ENCODE data around the gene ATP6V1F. TPM values are rescaled to one million over a fixed set of nuclear protein-coding genes. Genes with fewer than 3 reads are reported as not detected.
A peak's percentile ranks its signal among the peaks of the same experiment; 100 is the strongest.

Gene ATP6V1F
- total RNA-seq, 1 experiment from 2014 or later: 221 TPM

DNA sequence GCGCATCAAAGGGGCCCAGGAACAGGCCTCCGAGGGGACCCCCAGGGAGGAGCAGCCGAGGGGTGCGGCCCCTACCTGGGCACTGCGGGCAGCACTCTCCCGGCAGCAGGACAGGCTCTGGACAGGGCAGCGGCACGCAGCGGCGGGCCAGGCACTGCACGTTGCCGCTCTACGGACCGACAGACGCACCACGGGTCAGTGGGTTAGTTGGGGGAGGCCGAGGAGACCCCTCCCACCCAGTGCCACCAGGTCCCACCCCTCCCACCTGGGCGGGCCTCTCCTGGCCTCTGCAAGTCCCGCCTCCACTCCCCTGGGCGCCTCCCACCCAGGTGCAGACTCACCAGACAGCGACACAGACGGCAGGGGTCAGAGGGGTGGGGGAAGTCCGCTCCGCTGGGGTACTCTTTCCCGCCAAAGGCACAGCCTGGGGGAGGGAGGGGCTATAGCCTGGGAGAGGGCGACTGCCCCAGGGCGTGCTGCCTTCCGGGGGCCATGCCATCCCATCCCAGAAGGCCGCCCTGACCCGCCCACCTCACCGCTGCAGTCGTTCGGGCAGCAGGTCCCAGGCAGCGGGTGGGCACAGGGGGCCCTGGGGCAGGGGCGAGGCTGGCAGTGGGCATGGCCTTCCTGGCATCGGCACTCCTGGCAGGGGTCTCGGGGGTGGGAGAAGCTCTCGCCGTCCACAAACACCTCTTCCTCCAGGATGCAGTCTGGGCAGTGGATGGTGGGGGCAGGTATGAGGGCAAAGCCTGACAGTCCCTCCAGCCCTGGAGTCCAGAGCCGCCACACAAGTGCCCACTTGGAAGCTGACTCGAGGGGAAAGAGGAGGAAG lies 28.7 kb downstream of the ATP6V1F start:
- in situ Hi-C loops (cut with HindIII; ENCODE audit: low sequenced_read_pairs): no loop called here
- no peak for DNase-seq (ENCODE audit: low spot score)

GRCh38 chr7:128891942-128892269 lies 29.2 kb downstream of the ATP6V1F start:
- in situ Hi-C loops (cut with HindIII; ENCODE audit: low sequenced_read_pairs): no loop called here
- no peak for DNase-seq (ENCODE audit: low spot score)

DNA sequence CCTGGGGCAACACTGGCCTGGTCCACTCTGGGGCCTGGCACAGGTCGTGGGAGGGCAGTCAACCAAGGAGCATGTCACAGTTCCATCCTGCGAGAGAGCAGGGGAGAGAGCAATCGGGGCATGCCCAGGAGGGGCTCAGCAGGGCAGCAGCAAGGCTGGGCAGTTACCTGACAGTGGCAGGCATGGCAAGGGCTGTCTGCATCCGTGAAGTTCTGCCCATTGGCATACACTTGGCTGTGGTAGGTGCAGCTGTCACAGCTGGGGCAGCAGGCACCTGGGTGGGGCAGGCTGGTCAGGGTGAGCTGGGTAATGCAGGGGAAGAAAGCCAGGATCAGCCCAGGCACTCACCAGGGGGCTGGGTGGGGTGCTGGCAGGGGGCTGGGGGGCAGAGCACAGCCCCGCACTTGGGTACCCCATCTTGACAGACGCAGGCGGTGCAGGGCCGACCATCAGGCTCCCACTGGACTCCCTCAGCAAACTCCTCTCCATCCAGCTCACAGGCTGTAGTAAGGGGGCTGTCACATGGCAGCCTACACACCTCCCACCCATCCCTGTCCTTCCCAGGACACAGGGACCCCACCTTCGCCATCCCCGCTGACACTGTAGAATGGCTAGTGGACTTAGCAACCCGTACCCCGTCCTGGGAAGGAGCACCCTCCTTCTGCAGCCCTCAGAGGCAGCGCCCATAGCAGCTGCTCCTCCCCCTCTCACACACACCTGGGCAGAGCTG lies 30.0 kb downstream of the ATP6V1F start:
- in situ Hi-C loops (cut with HindIII; ENCODE audit: low sequenced_read_pairs): no loop called here
- DNase-seq (ENCODE audit: low spot score): no peak

GRCh38 chr7:128893251-128894100 lies 30.8 kb downstream of the ATP6V1F start:
- DNase-seq (ENCODE audit: low spot score): no peak

DNA sequence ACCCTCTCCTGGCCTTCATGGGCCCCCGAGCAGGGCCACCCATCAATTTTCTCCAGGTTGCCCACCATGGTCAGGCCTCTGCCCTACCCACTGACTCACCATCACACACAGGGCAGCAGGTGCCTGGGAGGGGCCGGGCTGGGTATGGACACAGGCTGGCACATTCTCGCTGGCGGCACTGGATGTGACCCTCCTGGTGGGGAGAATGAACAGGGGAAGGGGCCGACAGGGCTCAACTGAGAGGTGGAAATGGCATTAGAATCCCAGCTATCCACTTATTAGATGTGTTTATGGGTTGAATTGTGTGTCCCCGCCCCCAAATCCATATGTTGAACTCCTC lies 31.4 kb downstream of the ATP6V1F start:
- in situ Hi-C loops (cut with HindIII; ENCODE audit: low sequenced_read_pairs): no loop called here
- no peak for DNase-seq (ENCODE audit: low spot score)

More at GRCh38 chr7:128893251-128894100, 30.8 kb downstream of the ATP6V1F start:
- in situ Hi-C loops (cut with HindIII; ENCODE audit: low sequenced_read_pairs): no loop called here

GRCh38 chr7:128895320-128895719 lies 32.7 kb downstream of the ATP6V1F start:
- no peak for DNase-seq (ENCODE audit: low spot score)
- in situ Hi-C loops (cut with HindIII; ENCODE audit: low sequenced_read_pairs): no loop called here

DNA sequence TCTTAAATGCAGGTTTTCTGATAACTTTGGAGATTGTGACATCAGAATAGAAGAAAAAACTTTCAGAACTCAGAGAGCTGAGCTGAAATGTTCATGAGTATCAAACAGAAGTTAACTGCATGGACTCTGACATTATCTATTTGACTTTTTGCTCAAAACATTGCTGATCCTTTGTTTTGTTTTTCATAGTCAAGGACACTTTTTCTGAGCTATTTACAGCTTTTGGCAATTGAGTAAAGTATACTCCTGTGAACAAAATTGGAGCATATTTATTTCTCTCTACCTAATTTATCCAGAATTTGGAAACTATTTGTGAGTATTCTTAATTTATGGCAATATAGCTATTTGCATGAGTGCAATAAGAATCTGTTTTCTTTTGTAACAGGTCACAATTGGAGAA lies 36.7 kb downstream of the ATP6V1F start:
- DNase-seq (ENCODE audit: low spot score): no peak
- in situ Hi-C loops (cut with HindIII; ENCODE audit: low sequenced_read_pairs): no loop called here

- in situ Hi-C loops (cut with HindIII; ENCODE audit: low sequenced_read_pairs): no loop called here
- no peak for DNase-seq (ENCODE audit: low spot score)
Observed at GRCh38 chr7:128900237-128900636, 37.6 kb downstream of the ATP6V1F start.

DNA sequence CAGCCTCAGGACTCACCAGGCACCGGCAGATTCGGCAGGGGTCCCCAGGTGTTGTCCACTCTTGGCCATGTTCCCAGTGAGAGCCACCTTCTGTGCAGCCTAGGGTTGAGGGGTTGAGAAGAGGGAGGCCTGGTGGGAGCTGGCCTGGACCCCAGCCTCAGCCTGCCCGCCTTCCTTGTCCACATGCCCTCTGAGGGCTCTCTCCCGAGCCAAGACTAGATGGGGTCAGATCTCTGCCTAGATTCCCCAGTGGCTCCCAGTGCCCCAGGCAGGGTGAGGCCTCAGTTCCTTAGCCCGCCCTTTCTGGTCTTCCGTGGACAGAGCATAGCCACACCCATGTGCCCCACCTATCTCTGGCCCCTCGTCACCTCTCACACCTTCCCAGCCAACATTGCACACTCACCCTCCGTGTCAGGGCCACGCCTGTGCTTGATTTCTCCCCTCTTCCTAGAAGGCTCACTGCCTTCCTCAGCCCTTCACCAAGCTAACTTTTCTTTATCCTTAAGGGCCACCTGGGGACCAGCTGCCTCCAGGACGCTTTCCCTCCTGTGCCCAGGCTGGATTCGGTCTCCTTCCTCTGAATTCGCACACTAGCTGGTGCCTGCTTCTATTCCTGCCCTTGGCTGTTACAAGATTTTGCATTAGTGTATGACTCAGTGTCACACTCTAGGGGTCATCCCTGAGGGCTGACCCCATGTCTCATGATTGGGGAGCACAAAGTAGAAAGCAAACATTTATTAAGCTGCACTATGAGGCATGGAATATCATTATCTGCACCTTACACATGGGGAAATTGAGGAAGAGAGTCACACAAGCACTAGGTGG lies 40.3 kb downstream of the ATP6V1F start:
- in situ Hi-C loops (cut with HindIII; ENCODE audit: low sequenced_read_pairs): no loop called here
- no peak for DNase-seq (ENCODE audit: low spot score)

DNA sequence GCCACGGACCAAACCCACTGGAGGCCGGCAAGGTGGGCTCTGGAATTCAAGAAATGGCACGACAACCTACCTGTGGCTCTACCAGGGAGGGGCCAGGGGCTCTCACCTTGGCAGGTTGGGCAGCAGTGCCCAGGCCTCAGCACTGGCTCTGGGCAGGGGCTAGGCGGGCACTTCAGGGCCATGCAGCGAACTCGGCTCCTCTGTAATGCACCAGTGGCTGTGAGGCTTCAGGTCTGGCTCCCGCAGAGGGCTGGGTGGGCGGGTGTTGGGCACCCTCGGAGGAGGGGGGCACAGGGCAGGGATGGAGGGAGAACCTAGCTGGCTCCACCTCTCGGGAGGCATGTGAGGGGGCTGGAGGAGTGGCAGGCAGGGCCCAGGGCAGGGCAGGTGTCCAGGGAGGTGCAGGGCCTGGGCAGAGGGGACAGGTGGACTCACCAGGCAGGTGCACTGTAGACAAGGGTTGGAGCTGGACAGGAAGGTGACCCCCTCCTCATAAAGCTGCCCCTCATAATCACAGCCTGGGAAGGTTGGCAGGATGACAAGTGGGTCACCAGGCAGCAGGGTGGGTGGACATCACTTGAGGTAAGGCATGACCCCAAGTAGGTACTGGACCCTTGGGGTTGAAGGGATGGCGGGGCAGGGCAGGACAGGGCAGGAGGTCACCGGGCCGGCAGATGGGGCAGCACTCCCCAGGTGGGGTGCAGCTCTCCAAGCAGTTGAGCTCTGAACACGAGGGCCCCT lies 41.1 kb downstream of the ATP6V1F start:
- no peak for DNase-seq (ENCODE audit: low spot score)
- in situ Hi-C loops (cut with HindIII; ENCODE audit: low sequenced_read_pairs): no loop called here

DNA sequence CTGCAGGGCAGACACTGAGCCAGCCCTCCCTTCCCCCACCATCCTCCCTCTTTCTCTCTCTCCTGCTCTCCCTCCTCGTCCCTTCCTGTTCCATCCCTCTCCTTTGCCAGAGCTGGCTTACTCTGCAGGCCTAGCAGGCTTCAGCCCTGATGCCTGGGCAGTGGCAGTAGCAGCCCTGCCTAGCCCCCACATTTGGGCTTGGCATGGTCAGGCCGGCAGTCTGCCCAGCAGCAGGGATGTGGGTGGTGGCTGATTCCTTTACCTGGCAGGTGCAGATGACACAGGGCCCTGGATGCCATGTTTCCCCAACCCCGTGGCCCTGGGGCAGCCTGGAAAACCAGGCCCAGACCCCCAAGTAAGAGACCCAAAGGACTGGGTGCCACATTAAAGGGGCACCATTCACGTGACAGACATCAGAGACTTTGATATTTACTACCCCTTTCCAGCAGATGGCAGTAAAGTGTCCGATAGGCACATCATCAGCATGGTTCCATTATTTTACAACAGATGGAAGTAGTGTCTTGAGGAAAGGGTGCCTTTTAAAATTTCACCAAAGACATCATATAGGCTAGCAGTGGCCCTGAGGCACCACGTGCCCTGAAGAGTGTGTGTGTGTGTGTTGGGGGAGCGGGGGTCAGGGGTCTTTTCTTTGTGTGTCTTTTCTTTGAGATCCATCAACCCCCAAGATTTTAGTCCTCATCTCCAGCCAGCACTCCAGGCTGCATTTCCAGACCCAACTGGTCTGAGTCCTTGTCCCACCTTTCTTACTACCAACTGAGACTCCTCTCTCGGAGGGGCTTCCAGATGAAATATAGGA lies 41.9 kb downstream of the ATP6V1F start:
- DNase-seq (ENCODE audit: low spot score): peak; percentile 44
- in situ Hi-C loops (cut with HindIII; ENCODE audit: low sequenced_read_pairs): no loop called here

DNA sequence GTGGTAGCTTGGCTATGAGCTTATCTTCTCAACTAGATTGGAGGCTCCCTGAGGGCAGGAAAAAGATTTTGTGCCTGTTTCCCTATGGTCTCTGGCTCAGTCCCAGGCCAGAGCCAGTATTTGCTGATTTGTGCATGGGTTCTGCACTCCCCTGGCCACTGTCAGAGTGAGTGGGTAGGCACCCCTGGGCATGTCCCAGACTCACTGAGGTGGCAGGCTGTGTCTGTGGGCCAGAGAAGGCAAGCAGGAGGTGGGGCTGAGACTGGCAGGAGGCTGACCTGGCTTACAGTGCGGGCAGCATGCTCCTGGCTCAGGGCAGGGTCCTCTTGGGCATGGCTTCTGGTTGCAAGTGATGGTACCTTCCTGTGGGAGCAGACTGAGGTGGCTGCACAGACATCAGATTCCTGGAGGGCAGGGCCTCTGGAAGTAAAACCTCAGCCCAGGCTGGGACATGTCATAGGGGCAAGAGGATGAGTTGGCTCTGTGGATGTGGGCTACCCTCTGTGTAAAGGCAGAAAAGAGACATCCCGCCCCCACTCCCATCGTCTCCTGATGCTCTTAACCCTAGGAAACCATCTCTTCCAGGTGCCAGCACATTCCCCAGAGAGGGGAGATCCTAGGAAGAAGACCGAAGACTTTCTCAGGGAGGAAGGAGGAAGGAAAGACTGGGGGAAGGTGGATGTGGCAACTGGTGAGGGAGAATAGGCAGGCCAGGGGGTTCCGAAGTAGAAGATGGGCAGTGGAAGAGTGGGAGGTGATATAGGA lies 43.5 kb downstream of the ATP6V1F start:
- no peak for DNase-seq (ENCODE audit: low spot score)
- in situ Hi-C loops (cut with HindIII; ENCODE audit: low sequenced_read_pairs): no loop called here

GRCh38 chr7:128906766-128907559 lies 44.3 kb downstream of the ATP6V1F start:
- DNase-seq (ENCODE audit: low spot score): no peak
- in situ Hi-C loops (cut with HindIII; ENCODE audit: low sequenced_read_pairs): no loop called here

- in situ Hi-C loops (cut with HindIII; ENCODE audit: low sequenced_read_pairs): no loop called here
- no peak for DNase-seq (ENCODE audit: low spot score)
Observed at GRCh38 chr7:128908750-128909624, 46.3 kb downstream of the ATP6V1F start.
